NB4 (cell line): ENCODE measurements around the gene RPS4Y1.
"Not testable (repeated sequence)": the region's sequence is repeated elsewhere in the genome, so short reads cannot be mapped to it uniquely, and the experiment has no call there.

Experiments used
- DNase-seq: peaks from one replicate; pipeline ENCODE4 v3.0.0; 2010; ENCODE audit warnings: low read depth
- H3K4me3 ChIP-seq: one replicate; pipeline ENCODE4 v1.5.1; 2011; ENCODE audit warnings: mild to moderate bottlenecking, low read depth, low read length, moderate library complexity
- CTCF ChIP-seq: IDR thresholded peaks from one replicate; pipeline ENCODE4 v1.5.1; 2012; ENCODE audit warnings: low read depth, low read length
- MAX ChIP-seq: IDR thresholded peaks from 2 replicates; pipeline ENCODE4 v1.6.1; 2011; ENCODE audit warnings: low read depth, low read length
- MYC ChIP-seq: IDR thresholded peaks from 2 replicates; pipeline ENCODE4 v1.6.1; 2011; ENCODE audit warnings: low read depth, low read length
- POLR2A ChIP-seq: IDR thresholded peaks from 2 replicates; pipeline ENCODE4 v1.6.1; 2011; ENCODE audit warnings: mild to moderate bottlenecking; ENCODE audit not compliant: insufficient read length; ENCODE audit errors: extremely low read depth

RPS4Y1 gene

GRCh38 chrY:2841471-2841893 is at the start of gene RPS4Y1:
TSS of gene RPS4Y1 (plus strand) at chrY:2841602. CDS start at chrY:2841625, 23 bp downstream.
- no peak for TF ChIP-seq MAX
- no peak for DNase-seq
- no peak within 1 kb of the TSS for H3K4me3 ChIP-seq

GRCh38 chrY:2796977-2797523 is 44.4 kb upstream of the RPS4Y1 start:
- no peak for TF ChIP-seq POLR2A
- TF ChIP-seq MYC, result no peak
- no peak for TF ChIP-seq CTCF
- no peak for TF ChIP-seq MAX
- DNase-seq, result no peak
- no peak overlapping the region for H3K4me3 ChIP-seq

GRCh38 chrY:2797991-2798390 is 43.4 kb upstream of the RPS4Y1 start:
- no peak overlapping the region for H3K4me3 ChIP-seq
- TF ChIP-seq MAX (no peak), CTCF (no peak)
- DNase-seq, result no peak

GRCh38 chrY:2800246-2800645 is 41.2 kb upstream of the RPS4Y1 start:
- DNase-seq, result no peak

GRCh38 chrY:2817146-2817896 is 24.1 kb upstream of the RPS4Y1 start:
- not testable (repeated sequence) for DNase-seq, H3K4me3 ChIP-seq

More at GRCh38 chrY:2800246-2800645, 41.2 kb upstream of the RPS4Y1 start:
- no peak overlapping the region for H3K4me3 ChIP-seq
- TF ChIP-seq POLR2A (no peak), MYC (no peak), MAX (no peak), CTCF (no peak)

- DNase-seq, result no peak
- no peak overlapping the region for H3K4me3 ChIP-seq
- TF ChIP-seq MYC (no peak), POLR2A (no peak), CTCF (no peak), MAX (no peak)
These were observed 16.9 kb upstream of the RPS4Y1 start for GRCh38 chrY:2824471-2824870.

- TF ChIP-seq MAX, result no peak
- TF ChIP-seq POLR2A, result no peak
- TF ChIP-seq CTCF, result no peak
- TF ChIP-seq MYC, result no peak
- DNase-seq, result no peak
- H3K4me3 ChIP-seq, result no peak overlapping the region
These were observed 12.9 kb upstream of the RPS4Y1 start for GRCh38 chrY:2828497-2828896.
